MM.1S (cell line): ENCODE data around the gene SUCNR1.
"Not testable (repeated sequence)": the region's sequence is repeated elsewhere in the genome, so short reads cannot be mapped to it uniquely, and the experiment has no call there.

Experiments used
- DNase-seq: peaks from one replicate; pipeline ENCODE4 v3.0.0-alpha.2; 2015
- H2AFZ ChIP-seq: fragments of 300-600 bp; sonication (generic); 2 replicates; pipeline ENCODE4 v1.6.0; 2016; ENCODE audit warnings: antibody characterized with exemption, low read length
- H3F3A ChIP-seq: fragments of 300-600 bp; sonication (generic); 2 replicates; pipeline ENCODE4 v1.6.1; 2016; ENCODE audit warnings: mild to moderate bottlenecking, antibody characterized with exemption, low read length, moderate library complexity, mixed read lengths; ENCODE audit not compliant: insufficient read depth
- H3K27ac ChIP-seq: fragments of 300-600 bp; sonication (generic); 2 replicates; pipeline ENCODE4 v1.5.1; 2016; ENCODE audit warnings: mild to moderate bottlenecking, low read length
- H3K27me3 ChIP-seq: fragments of 300-600 bp; sonication (generic); replicated peaks from 2 replicates; pipeline ENCODE4 v1.6.0; 2016; ENCODE audit warnings: low read length; ENCODE audit not compliant: insufficient read depth
- H3K36me3 ChIP-seq: fragments of 300-600 bp; sonication (generic); replicated peaks from 2 replicates; pipeline ENCODE4 v1.6.1; 2016; ENCODE audit warnings: mild to moderate bottlenecking, low read length, mixed read lengths; ENCODE audit not compliant: insufficient read depth
- H3K4me1 ChIP-seq: fragments of 300-600 bp; sonication (generic); 2 replicates; pipeline ENCODE4 v1.6.1; 2016; ENCODE audit warnings: low read length, mixed read lengths
- H3K4me2 ChIP-seq: fragments of 300-600 bp; sonication (generic); 2 replicates; pipeline ENCODE4 v1.6.0; 2016; ENCODE audit warnings: low read depth, low read length
- H3K4me3 ChIP-seq: fragments of 300-600 bp; sonication (generic); 2 replicates; pipeline ENCODE4 v1.5.1; 2016; ENCODE audit warnings: low read length, mixed read lengths
- H3K79me2 ChIP-seq: fragments of 300-600 bp; sonication (generic); 2 replicates; pipeline ENCODE4 v1.6.1; 2016; ENCODE audit warnings: mixed run types, low read length, mixed read lengths
- H3K9ac ChIP-seq: fragments of 300-600 bp; sonication (generic); 2 replicates; pipeline ENCODE4 v1.6.1; 2016; ENCODE audit warnings: low read length, mixed read lengths
- H3K9me2 ChIP-seq: fragments of 300-600 bp; sonication (generic); replicated peaks from 2 replicates; pipeline ENCODE4 v1.6.1; 2016; ENCODE audit warnings: mild to moderate bottlenecking, low read length, mixed read lengths; ENCODE audit not compliant: insufficient read depth
- H3K9me3 ChIP-seq: fragments of 300-600 bp; sonication (generic); replicated peaks from 2 replicates; pipeline ENCODE4 v1.6.1; 2016; ENCODE audit warnings: mild to moderate bottlenecking, low read length, mixed read lengths; ENCODE audit not compliant: insufficient read depth
- H4K20me1 ChIP-seq: fragments of 300-600 bp; sonication (generic); 2 replicates; pipeline ENCODE4 v1.6.1; 2016; ENCODE audit warnings: mild to moderate bottlenecking, low read length, moderate library complexity, mixed read lengths; ENCODE audit not compliant: insufficient read depth
- CTCF ChIP-seq: fragments of 300-600 bp; sonication (generic); IDR thresholded peaks from 2 replicates; pipeline ENCODE4 v1.5.1; 2016; ENCODE audit warnings: antibody characterized with exemption, low read length, mixed read lengths
- EZH2 ChIP-seq: fragments of 300-600 bp; sonication (generic); optimal IDR thresholded peaks from 2 replicates; pipeline ENCODE3; 2017; ENCODE audit warnings: low read depth, mild to moderate bottlenecking, antibody characterized with exemption, low read length, mixed read lengths
- EZH2phosphoT487 ChIP-seq: fragments of 300-600 bp; sonication (generic); IDR thresholded peaks from 2 replicates; pipeline ENCODE4 v1.6.1; 2018; ENCODE audit warnings: antibody characterized with exemption, low read length

SUCNR1 gene

GRCh38 chr3:151869181-151869580 lies 4.3 kb upstream of the SUCNR1 start:
- H3K4me2 ChIP-seq, result no peak overlapping the region
- no peaks in the 10 kb centered on the region for H3K27me3 ChIP-seq
- H3K36me3 ChIP-seq, result no peaks in the 10 kb centered on the region
- H3K9me2 ChIP-seq, result no peaks in the 10 kb centered on the region
- no peaks in the 10 kb centered on the region for H3K4me1 ChIP-seq
- H3K27ac ChIP-seq, result no peak overlapping the region
- no peak overlapping the region for H2AFZ ChIP-seq
- no peaks in the 10 kb centered on the region for H3K79me2 ChIP-seq
- DNase-seq, result no peak
- TF ChIP-seq EZH2phosphoT487 (no peak), EZH2 (no peak), CTCF (no peak)
- no peak overlapping the region for H3K4me3 ChIP-seq
- no peaks in the 10 kb centered on the region for H3K9me3 ChIP-seq
- no peaks in the 10 kb centered on the region for H4K20me1 ChIP-seq
- H3K9ac ChIP-seq, result no peak overlapping the region
- no peaks in the 10 kb centered on the region for H3F3A ChIP-seq

- TF ChIP-seq EZH2 (no peak), CTCF (no peak), EZH2phosphoT487 (no peak)
- H3K4me3 ChIP-seq, result no peak overlapping the region
- no peaks in the 10 kb centered on the region; the same call in 1 of the 2 replicates for H3F3A ChIP-seq
- no peaks in the 10 kb centered on the region for H4K20me1 ChIP-seq
- H3K79me2 ChIP-seq, result no peaks in the 10 kb centered on the region
- H3K4me2 ChIP-seq, result no peak overlapping the region
- no peak overlapping the region for H2AFZ ChIP-seq
- no peaks in the 10 kb centered on the region for H3K9me3 ChIP-seq
- no peak overlapping the region for H3K9ac ChIP-seq
- no peaks in the 10 kb centered on the region for H3K9me2 ChIP-seq
- 0 out of 2 replicates have a peak, but pooled peaks cover 3% of the 10 kb centered on the region for H3K4me1 ChIP-seq
- H3K27ac ChIP-seq, result no peak overlapping the region
- no peak for DNase-seq
- H3K36me3 ChIP-seq, result no peaks in the 10 kb centered on the region
- no peaks in the 10 kb centered on the region for H3K27me3 ChIP-seq
These were observed 1.6 kb upstream of the SUCNR1 start for GRCh38 chr3:151871639-151872468.

GRCh38 chr3:151874079-151874478 lies 636 bp downstream of the SUCNR1 start:
- H3K4me3 ChIP-seq, H3K4me1 ChIP-seq, H3K27me3 ChIP-seq, H3F3A ChIP-seq, H3K9me2 ChIP-seq, H3K4me2 ChIP-seq, H3K27ac ChIP-seq, H3K9me3 ChIP-seq, H2AFZ ChIP-seq, H3K9ac ChIP-seq, H3K36me3 ChIP-seq, DNase-seq, H4K20me1 ChIP-seq, H3K79me2 ChIP-seq: not testable (repeated sequence)

GRCh38 chr3:151875759-151876158 lies 2.3 kb downstream of the SUCNR1 start:
- no peaks in the 10 kb centered on the region for H3K9me2 ChIP-seq
- H3K27ac ChIP-seq, result no peak overlapping the region
- H2AFZ ChIP-seq, result peak overlapping the region; percentile 13; the same call in 1 of the 2 replicates
- H3K79me2 ChIP-seq, result no peaks in the 10 kb centered on the region
- peaks cover 9% of the 10 kb centered on the region; the same call in 1 of the 2 replicates for H3K4me1 ChIP-seq
- no peaks in the 10 kb centered on the region; the same call in 1 of the 2 replicates for H3F3A ChIP-seq
- H3K9ac ChIP-seq, result no peak overlapping the region; the same call in 1 of the 2 replicates
- no peaks in the 10 kb centered on the region for H3K27me3 ChIP-seq
- no peaks in the 10 kb centered on the region for H3K36me3 ChIP-seq
- TF ChIP-seq EZH2 (no peak), CTCF (no peak)
- H3K4me2 ChIP-seq, result peak overlapping the region; percentile 51
- H3K9me3 ChIP-seq, result no peaks in the 10 kb centered on the region
- H4K20me1 ChIP-seq, result no peaks in the 10 kb centered on the region
- peak; percentile 82 for DNase-seq
- H3K4me3 ChIP-seq, result peak overlapping the region; percentile 13; the same call in 1 of the 2 replicates
